Sigmoid colon (tissue), 4 donors: ENCODE measurements around the gene FUOM.

Experiments
- CTCF ChIP-seq, 4 experiments: fragments of 450-650 bp in 3 of 4; fragments of 200-600 bp in 1 of 4; IDR thresholded peaks; one replicate each; pipeline ENCODE4 v1.5.1; 2016 to 2019; ENCODE audit warnings: antibody characterized with exemption in 4 of 4, mild to moderate bottlenecking in 3 of 4, moderate library complexity in 2 of 4
- EP300 ChIP-seq, 4 donors: sonication (generic); formaldehyde crosslinking; IDR thresholded peaks; one replicate each; pipeline ENCODE4 v1.6.1; 2017; ENCODE audit warnings: antibody characterized with exemption in 4 of 4
- POLR2A ChIP-seq, 2 donors: fragments of 450-650 bp; IDR thresholded peaks; one replicate each; pipeline ENCODE4 v1.6.1; 2016; ENCODE audit warnings: antibody characterized with exemption in 2 of 2, mild to moderate bottlenecking in 2 of 2, moderate library complexity in 2 of 2
- POLR2AphosphoS5 ChIP-seq, 4 donors: sonication (generic); formaldehyde crosslinking; IDR thresholded peaks; one replicate each; pipeline ENCODE4 v1.6.1; 2017; ENCODE audit warnings: antibody characterized with exemption in 4 of 4

DNA sequence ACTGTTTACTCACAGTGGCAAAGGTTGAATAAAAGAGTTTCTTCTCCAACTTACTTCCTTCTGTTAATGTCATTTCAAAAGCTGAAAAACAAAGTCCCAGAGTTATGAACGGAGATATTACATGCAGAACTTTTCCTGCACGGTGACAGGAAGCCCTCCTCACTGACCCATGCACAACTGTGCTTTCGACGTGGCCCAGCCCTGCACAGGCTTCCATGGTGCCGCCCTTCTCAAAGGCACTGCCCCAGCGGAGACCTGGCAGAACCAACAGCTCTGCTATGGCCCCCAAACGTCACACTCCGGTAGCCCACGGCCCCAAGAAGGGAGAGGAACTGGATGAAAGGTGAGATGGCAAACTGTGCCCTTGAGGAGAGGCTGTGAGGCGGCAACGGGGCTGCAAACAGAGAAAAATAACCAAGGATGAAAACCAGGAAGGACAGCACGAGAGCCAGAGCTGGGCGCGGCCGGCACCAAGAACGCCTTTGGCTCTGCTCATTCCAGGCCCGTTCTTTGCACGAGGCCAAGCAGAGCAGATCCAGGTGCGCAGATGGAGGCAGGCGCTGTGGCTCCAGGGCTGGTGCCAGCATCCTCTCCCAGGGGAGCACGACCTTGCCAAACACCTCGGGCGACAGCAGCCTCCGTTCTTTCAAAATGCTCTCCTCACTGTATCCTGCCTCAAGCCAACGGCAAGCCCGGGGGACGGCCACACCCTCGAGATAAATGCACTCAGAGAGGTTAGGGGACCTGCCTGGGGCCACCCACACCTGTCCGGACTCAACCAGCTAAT lies 7.0 kb upstream of the FUOM start:
- no peak for TF ChIP-seq CTCF (IDR thresholded peaks at IDR 0.05)
- no peak for TF ChIP-seq EP300 (IDR thresholded peaks at IDR 0.05)
- TF ChIP-seq POLR2A (IDR thresholded peaks at IDR 0.05), result no peak
- TF ChIP-seq POLR2AphosphoS5 (IDR thresholded peaks at IDR 0.05), result no peak
